ENCODE data around the gene CRACDL.
"Not testable (repeated sequence)": the region's sequence is repeated elsewhere in the genome, so short reads cannot be mapped to it uniquely, and the experiment has no call there.

Gene CRACDL

DNA sequence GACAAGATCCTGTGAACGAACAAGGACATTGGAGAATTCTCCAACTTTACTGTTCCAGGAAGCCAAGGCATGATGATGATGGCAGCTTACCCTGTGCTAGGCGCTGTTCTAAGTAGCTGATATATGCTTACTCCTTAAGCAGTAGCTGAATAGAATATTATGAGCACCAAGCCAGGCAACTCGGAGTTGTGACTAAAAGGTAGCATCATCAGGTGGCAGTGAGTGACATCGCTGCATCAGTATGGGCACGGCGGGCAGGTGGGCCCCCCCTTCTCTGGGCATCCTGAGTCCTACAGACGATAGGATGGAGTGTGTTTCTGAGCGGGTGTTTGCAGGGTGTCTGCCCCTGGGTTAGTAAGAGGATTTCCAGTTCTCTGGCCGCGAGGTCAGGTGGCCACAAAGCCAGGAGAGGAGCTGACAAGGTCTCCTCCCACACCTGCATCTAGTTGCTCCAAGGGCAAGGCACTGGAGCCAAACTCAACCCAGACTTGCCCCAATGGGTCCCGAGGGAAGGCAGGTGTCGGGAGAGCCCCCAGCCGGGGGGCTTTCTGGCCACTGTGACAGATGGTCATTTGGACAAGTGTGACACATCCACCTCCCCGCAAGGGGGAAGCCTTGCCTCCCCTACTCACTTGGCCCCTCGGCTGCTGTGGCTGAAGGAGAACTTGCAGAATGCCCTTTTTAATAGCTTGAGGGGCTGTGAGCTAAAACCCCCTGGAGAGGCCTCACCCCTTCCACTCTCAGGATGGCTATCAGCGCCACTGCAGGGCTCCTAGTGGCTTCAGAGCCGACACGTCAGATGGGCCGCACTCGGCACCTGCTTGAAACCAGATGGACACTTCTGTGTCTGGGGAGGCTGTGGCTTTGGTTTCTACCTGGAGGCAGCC is 55.5 kb downstream of the CRACDL start:
- H3K79me2 ChIP-seq (ENCODE audit: control insufficient read depth, low read length): no peaks in the 10 kb centered on the region
- no peak for TF ChIP-seq EZH2phosphoT487 (IDR thresholded peaks at IDR 0.05; ENCODE audit: borderline replicate concordance, low read length)
- TF ChIP-seq, protein P1, sequence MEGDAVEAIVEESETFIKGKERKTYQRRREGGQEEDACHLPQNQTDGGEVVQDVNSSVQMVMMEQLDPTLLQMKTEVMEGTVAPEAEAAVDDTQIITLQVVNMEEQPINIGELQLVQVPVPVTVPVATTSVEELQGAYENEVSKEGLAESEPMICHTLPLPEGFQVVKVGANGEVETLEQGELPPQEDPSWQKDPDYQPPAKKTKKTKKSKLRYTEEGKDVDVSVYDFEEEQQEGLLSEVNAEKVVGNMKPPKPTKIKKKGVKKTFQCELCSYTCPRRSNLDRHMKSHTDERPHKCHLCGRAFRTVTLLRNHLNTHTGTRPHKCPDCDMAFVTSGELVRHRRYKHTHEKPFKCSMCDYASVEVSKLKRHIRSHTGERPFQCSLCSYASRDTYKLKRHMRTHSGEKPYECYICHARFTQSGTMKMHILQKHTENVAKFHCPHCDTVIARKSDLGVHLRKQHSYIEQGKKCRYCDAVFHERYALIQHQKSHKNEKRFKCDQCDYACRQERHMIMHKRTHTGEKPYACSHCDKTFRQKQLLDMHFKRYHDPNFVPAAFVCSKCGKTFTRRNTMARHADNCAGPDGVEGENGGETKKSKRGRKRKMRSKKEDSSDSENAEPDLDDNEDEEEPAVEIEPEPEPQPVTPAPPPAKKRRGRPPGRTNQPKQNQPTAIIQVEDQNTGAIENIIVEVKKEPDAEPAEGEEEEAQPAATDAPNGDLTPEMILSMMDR (IDR thresholded peaks at IDR 0.05; ENCODE audit: low read depth, low read length, poor library complexity, severe bottlenecking): no peak

GRCh38 chr2:98877658-98878057 is 58.4 kb downstream of the CRACDL start:
- H3K4me3 ChIP-seq (ENCODE audit: low read length); H4K20me1 ChIP-seq (ENCODE audit: control insufficient read depth, insufficient read depth, low read depth, low read length); H3K79me2 ChIP-seq (ENCODE audit: control insufficient read depth, low read length); H3K4me2 ChIP-seq (ENCODE audit: low read length); H3K27ac ChIP-seq (ENCODE audit: low read depth, low read length); H3K4me1 ChIP-seq (ENCODE audit: control insufficient read depth, low read length); H3K9me2 ChIP-seq (replicated peaks; ENCODE audit: control insufficient read depth, low read length); H3K36me3 ChIP-seq (ENCODE audit: control insufficient read depth, low read length); H3F3A ChIP-seq (ENCODE audit: control insufficient read depth, insufficient read depth); H3K9me3 ChIP-seq (ENCODE audit: control insufficient read depth, insufficient read depth, low read length): not testable (repeated sequence)
- peaks cover 19% of the 10 kb centered on the region; the same call in 1 of the 2 replicates for H3K27me3 ChIP-seq (ENCODE audit: control insufficient read depth, low read length)

More for the DNA sequence above, 55.5 kb downstream of the CRACDL start:
- Histone ChIP-seq H3K4me3 (ENCODE audit: low read length) (no peak overlapping the region), H3K27me3 (ENCODE audit: control insufficient read depth, low read length) (peaks cover 13% of the 10 kb centered on the region; the same call in 1 of the 2 replicates), H3K27ac (ENCODE audit: low read depth, low read length) (no peak overlapping the region), H3K9me2 (replicated peaks; ENCODE audit: control insufficient read depth, low read length) (no peaks in the 10 kb centered on the region), H3F3A (ENCODE audit: control insufficient read depth, insufficient read depth) (no peaks in the 10 kb centered on the region), H3K4me2 (ENCODE audit: low read length) (no peak overlapping the region), H3K4me1 (ENCODE audit: control insufficient read depth, low read length) (no peaks in the 10 kb centered on the region), H4K20me1 (ENCODE audit: control insufficient read depth, insufficient read depth, low read depth, low read length) (no peaks in the 10 kb centered on the region), H3K36me3 (ENCODE audit: control insufficient read depth, low read length) (no peaks in the 10 kb centered on the region), H3K9me3 (ENCODE audit: control insufficient read depth, insufficient read depth, low read length) (no peaks in the 10 kb centered on the region)

DNA sequence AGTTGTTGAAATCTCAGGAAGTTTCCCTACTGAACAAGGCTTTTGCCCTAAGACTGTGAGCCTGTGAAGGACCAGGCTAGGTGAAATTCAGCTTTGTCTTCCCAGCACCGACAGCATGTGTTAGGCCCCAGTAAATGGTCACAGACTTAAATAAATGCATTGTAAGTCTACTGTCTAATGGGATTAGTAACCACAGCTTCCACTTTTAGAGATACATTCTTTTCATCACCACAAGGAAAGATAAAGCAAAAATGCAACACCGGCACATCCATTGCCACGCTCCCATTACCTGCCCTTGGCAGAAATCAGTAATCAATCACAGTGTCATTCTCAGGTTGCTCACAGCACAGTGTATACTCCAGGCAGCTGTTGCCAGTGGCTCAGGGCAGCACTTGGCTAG is 59.3 kb downstream of the CRACDL start:
- Histone ChIP-seq H3K36me3 (ENCODE audit: control insufficient read depth, low read length) (no peaks in the 10 kb centered on the region), H3K9me3 (ENCODE audit: control insufficient read depth, insufficient read depth, low read length) (no peaks in the 10 kb centered on the region), H3K4me3 (ENCODE audit: low read length) (no peak overlapping the region), H3K9me2 (replicated peaks; ENCODE audit: control insufficient read depth, low read length) (no peaks in the 10 kb centered on the region), H3K4me1 (ENCODE audit: control insufficient read depth, low read length) (no peaks in the 10 kb centered on the region), H3K27me3 (ENCODE audit: control insufficient read depth, low read length) (peaks cover 19% of the 10 kb centered on the region; the same call in 1 of the 2 replicates), H3K79me2 (ENCODE audit: control insufficient read depth, low read length) (no peaks in the 10 kb centered on the region), H3K27ac (ENCODE audit: low read depth, low read length) (no peak overlapping the region), H4K20me1 (ENCODE audit: control insufficient read depth, insufficient read depth, low read depth, low read length) (no peaks in the 10 kb centered on the region), H3K4me2 (ENCODE audit: low read length) (no peak overlapping the region), H3F3A (ENCODE audit: control insufficient read depth, insufficient read depth) (no peaks in the 10 kb centered on the region)
- no peak for TF ChIP-seq EZH2phosphoT487 (IDR thresholded peaks at IDR 0.05; ENCODE audit: borderline replicate concordance, low read length)
- TF ChIP-seq, protein P1 (IDR thresholded peaks at IDR 0.05; ENCODE audit: low read depth, low read length, poor library complexity, severe bottlenecking): no peak

DNA sequence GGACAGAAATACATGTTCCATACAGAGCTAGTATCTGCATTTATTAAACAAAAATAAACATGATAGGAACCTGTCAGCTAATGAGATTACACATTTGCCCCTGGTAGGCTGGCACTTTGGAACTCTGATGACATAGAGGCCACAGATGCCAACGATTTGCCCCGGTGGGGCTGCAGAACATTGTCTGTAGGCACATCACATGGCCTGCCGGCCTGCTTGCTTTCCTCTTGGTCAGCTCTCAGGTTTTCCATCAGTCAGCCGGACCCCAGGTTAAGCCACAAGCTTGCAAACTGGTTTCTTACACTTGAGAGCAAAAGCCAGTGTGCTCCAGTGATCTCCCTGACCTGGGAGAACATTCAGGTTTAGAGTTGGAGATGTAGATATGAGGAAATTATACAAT is 60.3 kb downstream of the CRACDL start:
- no peaks in the 10 kb centered on the region for H4K20me1 ChIP-seq (ENCODE audit: control insufficient read depth, insufficient read depth, low read depth, low read length)
- no peaks in the 10 kb centered on the region for H3K4me1 ChIP-seq (ENCODE audit: control insufficient read depth, low read length)
- TF ChIP-seq, protein P1 (IDR thresholded peaks at IDR 0.05; ENCODE audit: low read depth, low read length, poor library complexity, severe bottlenecking): no peak
- no peak for TF ChIP-seq EZH2phosphoT487 (IDR thresholded peaks at IDR 0.05; ENCODE audit: borderline replicate concordance, low read length)
- no peaks in the 10 kb centered on the region for H3K9me2 ChIP-seq (replicated peaks; ENCODE audit: control insufficient read depth, low read length)
- H3K9me3 ChIP-seq (ENCODE audit: control insufficient read depth, insufficient read depth, low read length): no peaks in the 10 kb centered on the region
- H3K36me3 ChIP-seq (ENCODE audit: control insufficient read depth, low read length): no peaks in the 10 kb centered on the region
- no peak overlapping the region for H3K27ac ChIP-seq (ENCODE audit: low read depth, low read length)
- H3K27me3 ChIP-seq (ENCODE audit: control insufficient read depth, low read length): peaks cover 19% of the 10 kb centered on the region; the same call in 1 of the 2 replicates
- H3K79me2 ChIP-seq (ENCODE audit: control insufficient read depth, low read length): no peaks in the 10 kb centered on the region
- H3K4me3 ChIP-seq (ENCODE audit: low read length): no peak overlapping the region
- no peaks in the 10 kb centered on the region for H3F3A ChIP-seq (ENCODE audit: control insufficient read depth, insufficient read depth)
- H3K4me2 ChIP-seq (ENCODE audit: low read length): no peak overlapping the region

All from DOHH2 (cell line).